MV-4-11 (cell line): ENCODE data around the gene SSBP4.
"Not testable (repeated sequence)": the region's sequence is repeated elsewhere in the genome, so short reads cannot be mapped to it uniquely, and the experiment has no call there.

Experiments used
- DNase-seq: peaks from one replicate; lab custom pipeline; 2025; lab: John Stamatoyannopoulos, UW

Gene SSBP4

GRCh38 chr19:18419195-18419698 is at the start of gene SSBP4:
Gene SSBP4 (plus strand): TSS chr19:18419398. CDS start chr19:18419649, 251 bp downstream.
- DNase-seq: peak; percentile 81

DNA sequence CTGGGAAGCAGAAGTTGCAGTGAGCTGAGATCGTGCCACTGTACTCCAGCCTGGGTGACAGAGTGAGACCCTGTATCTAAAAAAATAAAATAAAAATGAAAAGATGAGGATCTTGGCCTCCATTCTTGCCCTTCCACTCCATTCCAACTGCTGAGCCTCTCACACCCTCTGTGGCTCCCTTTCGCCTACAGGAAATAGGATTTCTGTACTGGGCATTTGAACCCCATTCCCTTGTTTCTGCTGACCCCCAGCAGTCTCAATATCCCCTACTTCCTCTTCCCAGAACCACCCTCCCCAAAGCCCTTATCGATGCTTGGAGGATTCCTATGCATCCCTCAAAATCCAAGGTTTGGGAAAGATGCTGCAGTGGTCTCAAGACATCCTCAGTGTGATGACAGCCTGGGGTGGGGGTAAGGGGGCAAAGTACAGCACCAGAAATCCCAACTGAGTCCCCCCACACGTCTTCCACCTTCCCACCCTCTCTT is 45.7 kb upstream of the SSBP4 start:
- no peak for DNase-seq

GRCh38 chr19:18373892-18374629 is 45.1 kb upstream of the SSBP4 start:
- peak; percentile 99 for DNase-seq

GRCh38 chr19:18377026-18377425 is 42.2 kb upstream of the SSBP4 start:
- DNase-seq: no peak

GRCh38 chr19:18379803-18380747 is 39.1 kb upstream of the SSBP4 start:
- DNase-seq: peak; percentile 68

GRCh38 chr19:18380843-18381242 is 38.4 kb upstream of the SSBP4 start:
- DNase-seq: no peak

DNA sequence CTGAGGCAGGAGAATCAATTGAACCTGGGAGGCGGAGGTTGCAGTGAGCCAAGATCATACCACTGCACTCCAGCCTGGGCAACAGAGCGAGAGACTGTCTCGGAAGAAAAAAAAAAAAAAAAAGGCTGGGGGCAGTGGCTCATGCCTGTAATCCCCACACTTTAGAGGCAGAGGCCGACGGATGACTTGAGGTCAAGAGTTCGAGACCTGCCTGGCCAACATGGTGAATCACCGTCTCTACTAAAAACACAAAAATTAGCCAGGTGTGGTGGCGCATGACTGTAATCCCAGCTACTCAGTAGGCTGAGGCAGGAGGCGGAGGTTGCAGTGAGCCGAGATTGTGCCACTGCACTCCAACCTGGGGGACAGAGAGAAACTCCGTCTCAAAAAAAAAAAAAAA is 35.6 kb upstream of the SSBP4 start:
- DNase-seq: not testable (repeated sequence)

DNA sequence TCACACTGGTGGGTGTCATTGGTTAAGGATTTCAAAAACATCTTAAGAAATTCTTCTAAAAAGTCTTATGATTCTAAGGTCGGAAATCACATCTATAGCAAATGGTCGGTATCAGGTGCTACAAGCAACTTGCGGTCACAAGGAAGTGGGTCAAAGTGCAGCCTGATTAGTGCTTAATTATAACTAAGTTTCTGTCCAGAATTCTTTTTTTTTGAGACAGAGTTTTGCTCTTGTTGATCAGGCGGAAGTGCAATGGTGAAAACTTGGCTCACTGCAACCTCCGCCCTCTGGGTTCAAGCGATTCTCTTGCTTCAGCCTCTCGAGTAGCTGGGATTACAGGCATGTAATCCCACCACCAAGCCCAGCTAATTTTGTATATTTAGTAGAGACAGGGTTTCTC is 34.4 kb upstream of the SSBP4 start:
- DNase-seq: no peak

DNA sequence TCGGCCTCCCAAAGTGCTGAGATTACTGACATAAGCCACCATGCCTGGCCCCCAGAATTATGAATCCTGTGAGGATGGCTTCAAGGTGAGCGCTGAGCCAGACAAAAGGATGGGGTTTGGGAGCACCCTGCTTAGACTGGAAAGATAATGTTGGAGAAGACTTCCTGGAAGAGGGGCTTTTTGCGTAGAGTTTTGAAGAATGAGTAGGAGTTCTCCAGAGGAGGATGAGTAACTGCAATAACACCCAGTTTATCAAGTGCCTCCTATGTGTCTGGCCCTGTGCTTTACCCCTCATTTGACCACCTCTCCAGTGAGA is 33.9 kb upstream of the SSBP4 start:
- DNase-seq: no peak

- DNase-seq: no peak
Observed at GRCh38 chr19:18385675-18386542, 33.3 kb upstream of the SSBP4 start, which contains the start of gene GDF15. Gene GDF15 (plus strand): TSS chr19:18386158. CDS start chr19:18386190, 32 bp downstream.

- DNase-seq: no peak
Observed at GRCh38 chr19:18386543-18387271, 32.5 kb upstream of the SSBP4 start.

GRCh38 chr19:18388100-18388959 is 30.9 kb upstream of the SSBP4 start:
- peak; percentile 91 for DNase-seq

GRCh38 chr19:18388960-18389725 is 30.1 kb upstream of the SSBP4 start:
- no peak for DNase-seq

DNA sequence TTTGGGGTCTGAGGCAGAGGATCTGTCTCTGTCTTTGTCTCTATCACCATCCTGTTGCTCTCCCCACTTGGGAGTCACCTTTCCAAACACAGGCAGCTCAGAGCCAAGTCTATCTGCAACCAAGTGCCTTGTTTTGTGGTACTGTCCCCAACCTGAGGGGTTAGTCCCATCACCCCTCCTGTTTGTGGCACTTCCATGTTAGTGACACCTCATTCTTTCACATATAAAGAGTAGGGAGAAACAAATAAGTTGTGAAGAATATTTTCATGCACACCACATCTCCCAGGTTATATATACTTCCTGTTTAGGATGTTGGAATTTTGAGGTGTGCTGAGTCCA is 29.5 kb upstream of the SSBP4 start:
- no peak for DNase-seq

DNA sequence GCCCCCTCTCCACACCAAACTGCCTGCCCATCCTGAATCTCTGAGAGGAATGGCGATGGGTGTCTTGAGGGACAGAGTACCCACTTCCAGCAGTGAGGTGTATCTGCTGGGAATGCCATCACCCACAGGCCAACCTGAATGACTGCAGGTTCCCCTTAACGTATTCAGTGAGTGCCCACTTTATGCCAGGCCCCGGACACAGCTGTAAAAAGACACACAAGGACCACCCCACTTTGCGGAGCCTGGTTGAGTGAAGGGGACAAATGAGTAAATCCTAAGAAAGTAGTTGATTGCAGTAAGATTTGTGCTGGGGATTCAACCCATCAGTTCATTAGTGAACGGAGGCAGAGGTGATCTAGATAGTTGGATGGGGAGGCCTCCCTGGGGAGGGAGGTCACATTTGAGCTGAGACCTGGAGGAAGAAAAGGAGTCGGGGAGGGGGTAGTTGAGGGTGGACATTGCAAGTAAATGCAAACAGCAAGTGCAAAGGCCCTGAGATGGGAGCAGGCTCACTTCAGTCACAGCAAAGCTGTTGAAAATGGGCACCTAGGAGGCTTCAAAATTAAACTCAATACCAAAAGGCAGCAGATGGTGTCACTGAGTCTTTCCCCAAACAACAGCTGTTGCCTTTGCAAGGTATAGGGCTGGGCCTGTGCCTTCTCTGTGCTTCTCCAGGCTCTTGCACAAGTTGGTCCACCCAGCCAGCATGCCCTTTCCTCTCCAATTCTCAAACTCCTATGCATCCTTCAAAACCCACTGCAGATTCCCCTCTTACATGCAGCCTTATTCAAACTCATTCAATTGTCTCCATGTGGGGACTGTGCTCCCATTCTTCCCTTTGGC is 28.9 kb upstream of the SSBP4 start:
- no peak for DNase-seq

- no peak for DNase-seq
Observed at GRCh38 chr19:18391509-18392075, 27.6 kb upstream of the SSBP4 start.

DNA sequence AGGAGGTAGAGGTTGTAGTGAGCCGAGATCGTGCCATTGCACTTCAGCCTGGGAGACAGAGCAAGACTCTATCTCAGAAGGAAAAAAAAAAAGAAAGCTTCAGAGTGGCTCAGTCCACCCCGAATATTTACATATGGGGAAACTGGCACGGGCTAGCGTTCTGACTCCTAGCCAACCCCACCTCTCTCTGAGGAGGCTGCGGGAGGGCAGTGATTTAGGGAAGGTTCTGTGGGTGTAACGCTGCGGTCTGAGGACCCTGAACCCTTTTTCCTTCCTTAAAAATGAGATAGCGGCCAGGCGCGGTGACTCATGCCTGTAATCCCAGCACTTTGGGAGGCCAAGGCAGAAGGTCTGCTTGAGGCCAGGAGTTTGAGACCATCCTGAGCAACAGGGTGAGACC is 26.8 kb upstream of the SSBP4 start:
- peak; percentile 94 for DNase-seq

GRCh38 chr19:18392926-18393325 is 26.3 kb upstream of the SSBP4 start:
- no peak for DNase-seq
